Measurements from ENCODE around the gene TRAPPC11.
A peak's percentile ranks its signal among the peaks of the same experiment; 100 is the strongest.
"Not testable (repeated sequence)": the region's sequence is repeated elsewhere in the genome, so short reads cannot be mapped to it uniquely, and the experiment has no call there.

Gene TRAPPC11

DNA sequence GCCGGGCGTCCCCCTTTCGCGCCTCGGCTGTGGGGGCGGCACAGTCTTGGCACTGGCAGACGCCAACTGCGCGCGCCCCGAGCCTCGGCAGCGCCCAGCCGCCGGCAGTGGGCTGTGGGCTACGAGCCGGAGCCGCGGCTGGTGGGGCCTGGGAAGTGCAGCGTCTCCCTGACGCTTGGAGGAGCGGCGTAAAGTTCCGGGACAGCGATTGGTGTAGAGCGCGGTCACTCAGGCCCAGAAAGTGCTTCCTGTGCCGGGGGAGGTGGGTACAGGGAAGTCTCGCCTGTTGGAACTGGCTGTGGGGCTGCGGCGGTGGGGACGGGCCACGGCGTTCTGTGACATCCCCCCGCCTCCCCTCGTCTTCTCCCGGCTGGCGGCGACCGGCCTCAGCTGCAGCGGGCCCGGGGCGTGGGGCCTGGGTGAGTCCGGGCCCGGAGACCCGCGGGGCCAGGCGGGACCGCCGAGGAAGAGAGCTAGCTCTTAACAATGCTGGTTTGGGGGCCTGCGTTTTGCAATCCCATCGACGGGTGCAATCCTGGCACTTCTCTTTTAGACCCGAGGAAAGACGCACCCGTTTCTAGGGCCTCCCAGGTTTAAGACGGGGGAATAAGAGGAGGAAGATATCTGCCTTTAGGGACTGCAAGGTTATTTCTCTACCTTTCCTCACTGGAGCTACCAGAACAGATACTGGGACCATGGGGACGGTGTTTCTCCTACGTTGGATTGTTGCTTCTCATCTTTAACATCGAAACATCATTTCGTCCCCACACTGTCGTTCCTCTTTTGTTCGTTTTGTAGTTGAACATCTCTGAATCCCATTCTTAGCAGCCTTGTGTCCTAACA lies at the start of gene TRAPPC11, which contains the start of gene RWDD4:
TRAPPC11 (plus strand) TSS at position 265 of the 843 bp plus-strand sequence. CDS start 4,575 bp downstream, outside the sequence.
RWDD4 (minus strand) TSS at position 157 of the 843 bp plus-strand sequence. CDS start 233 bp downstream, outside the sequence.
- peak; percentile 78 for DNase-seq

DNA sequence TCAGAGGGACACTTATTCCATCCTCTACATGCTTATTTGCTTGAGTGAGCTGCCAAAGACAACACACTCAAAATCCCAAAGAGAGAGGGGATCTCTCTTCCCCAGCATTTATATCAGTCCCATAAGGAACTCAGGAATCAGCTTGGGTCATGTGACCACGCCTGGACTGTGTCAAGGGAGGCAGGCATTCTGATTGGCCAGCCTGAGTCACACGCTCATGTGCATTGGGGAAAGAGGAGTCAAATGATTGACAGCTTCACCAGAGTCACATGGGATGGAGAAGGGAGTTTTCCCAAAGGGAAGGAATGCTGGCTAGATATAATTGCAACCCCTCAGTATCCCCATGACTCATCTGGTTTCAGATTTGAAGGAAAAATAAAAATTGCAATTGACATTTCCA lies 49.1 kb upstream of the TRAPPC11 start:
- DNase-seq, result no peak

DNA sequence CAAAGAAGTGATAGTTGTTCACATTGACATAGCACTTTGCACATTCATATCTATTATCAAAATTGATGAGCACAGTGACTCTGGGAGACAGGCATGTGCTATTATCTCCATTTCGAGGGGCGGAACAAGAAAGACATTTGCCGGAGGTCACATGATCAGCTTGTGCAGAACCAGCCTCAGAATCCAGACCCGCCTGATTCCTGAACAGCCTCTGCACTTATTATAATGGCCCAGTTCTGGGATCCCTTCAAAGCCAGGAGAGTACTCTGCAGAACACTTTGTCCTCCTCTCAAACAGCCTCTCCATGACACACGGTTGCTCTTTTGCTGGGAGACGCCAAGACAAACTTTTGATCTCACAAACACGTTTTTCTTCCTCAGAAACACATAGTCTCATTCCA lies 48.5 kb upstream of the TRAPPC11 start:
- no peak for DNase-seq

- no peak for DNase-seq
These were observed 47.8 kb upstream of the TRAPPC11 start for GRCh38 chr4:183611210-183611830.

GRCh38 chr4:183612329-183613250 lies 46.5 kb upstream of the TRAPPC11 start:
- no peak for DNase-seq

DNA sequence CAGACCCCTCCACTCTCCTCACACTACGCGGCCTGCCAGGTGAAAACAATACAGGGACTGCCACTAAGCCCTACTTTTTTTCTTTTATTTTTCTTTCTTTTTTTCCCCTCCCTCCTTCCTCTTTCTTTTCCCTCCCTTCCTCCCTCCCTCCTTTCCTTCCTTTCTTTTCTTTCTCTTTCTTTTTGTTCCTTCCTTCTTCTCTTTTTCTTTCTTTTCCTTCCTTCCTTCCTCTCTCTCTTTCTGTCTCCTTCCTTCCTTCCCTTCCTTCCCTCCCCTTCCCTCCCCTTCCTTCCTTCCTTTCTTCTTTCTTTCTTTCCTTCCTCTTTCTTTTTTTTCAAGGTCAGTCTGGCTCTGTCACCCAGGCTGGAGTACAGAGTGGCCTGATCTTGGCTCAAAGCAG lies 42.0 kb upstream of the TRAPPC11 start:
- no peak for DNase-seq

- no peak for DNase-seq
These were observed 40.4 kb upstream of the TRAPPC11 start for GRCh38 chr4:183618681-183619080.

DNA sequence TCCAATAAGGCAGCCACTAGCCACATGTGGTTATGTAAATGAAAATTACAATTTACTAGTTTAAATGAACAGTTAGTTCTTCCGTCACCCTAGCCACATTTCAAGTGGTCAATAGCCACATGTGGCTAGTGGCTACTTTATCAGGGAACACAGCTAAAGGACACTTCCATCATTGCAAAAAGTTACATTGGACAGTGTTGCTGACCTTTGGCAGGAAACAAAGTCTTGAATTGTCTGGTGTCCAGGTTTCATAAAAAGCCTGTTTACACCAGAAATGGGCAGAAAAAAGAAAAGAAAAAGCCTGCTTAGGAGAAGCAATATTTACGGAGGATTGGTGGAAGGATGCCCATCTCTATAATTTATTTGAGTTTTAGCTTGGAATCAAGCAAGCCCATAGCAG lies 38.7 kb upstream of the TRAPPC11 start:
- no peak for DNase-seq

- DNase-seq, result no peak
These were observed 37.2 kb upstream of the TRAPPC11 start for GRCh38 chr4:183621875-183622274.

DNA sequence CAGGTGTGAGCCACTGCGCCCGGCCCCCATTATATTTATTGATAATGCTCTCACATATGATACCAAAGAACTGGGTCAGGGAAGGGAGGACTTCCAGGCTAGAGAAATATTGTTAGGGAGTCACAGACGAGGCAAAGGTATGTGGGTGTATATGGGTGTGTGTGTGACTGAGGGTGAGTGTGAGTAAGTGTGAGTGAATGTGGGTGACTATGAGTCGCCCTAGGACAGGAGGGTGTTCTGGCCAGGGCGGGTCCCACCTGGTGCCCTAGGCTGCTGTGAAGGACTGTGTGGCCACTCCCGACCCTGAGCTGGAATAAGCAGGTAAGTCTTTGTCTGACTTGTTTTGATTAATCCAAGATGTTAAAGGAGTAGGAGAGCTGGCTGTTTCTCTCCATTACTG lies 34.5 kb upstream of the TRAPPC11 start:
- no peak for DNase-seq

DNA sequence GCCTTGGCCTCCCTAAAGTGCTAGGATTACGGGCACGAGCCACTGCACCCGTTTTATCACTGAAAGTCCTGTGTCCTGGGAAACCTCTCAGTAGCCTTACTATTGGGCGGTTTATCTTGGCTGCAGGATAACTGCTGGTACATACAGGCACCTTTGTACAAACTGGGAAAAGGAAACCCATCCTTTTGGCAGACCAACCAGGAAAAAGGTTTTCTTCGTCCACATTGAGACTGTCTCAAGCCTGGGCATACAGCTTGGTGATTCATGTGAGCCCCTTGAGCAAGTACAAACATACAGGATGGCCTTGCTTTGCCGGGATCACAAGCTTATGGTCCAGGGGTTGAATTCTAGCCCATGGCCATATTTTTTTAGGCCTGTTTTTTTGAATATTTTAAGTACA lies 32.9 kb upstream of the TRAPPC11 start:
- DNase-seq, result no peak

DNA sequence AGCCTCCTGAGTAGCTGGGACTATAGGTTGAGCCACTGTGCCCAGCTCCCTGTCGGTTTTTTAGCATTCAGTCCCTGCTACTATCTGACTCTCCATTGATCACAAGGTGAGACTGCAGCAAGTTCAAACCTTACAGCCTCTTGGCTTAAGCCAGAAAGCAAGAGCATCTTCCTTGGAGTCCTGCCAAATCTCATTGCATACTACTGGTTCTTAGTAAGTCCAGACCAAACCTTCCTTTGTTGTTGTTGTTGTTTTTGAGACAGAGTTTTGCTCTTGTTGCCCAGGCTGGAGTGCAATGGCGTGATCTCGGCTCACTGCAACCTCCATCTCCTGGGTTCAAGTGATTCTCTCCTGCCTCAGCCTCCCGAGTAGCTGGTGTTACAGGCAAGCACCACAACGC lies 31.8 kb upstream of the TRAPPC11 start:
- not testable (repeated sequence) for DNase-seq

GRCh38 chr4:183627979-183628588 lies 31.0 kb upstream of the TRAPPC11 start:
- DNase-seq, result no peak

- DNase-seq, result no peak
These were observed 27.4 kb upstream of the TRAPPC11 start for GRCh38 chr4:183631577-183632198.

DNA sequence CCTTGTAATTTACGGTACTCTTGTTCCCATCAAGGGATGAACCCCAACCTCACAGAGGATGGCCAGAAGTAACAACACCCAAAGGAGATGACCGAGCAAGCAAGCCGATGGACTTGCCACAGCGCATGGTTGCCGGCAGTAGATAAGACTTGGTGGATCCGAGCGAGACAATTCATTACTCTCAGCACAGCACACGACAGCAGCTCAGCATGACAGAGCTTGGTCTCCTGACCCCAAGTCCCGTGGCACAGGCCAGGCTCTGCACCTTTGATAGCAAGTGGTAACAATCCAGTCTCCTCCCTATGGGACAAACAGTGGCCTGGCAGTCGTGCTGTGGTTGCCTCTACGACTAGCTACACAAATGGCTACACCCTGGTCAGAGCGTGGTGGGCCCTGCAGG lies 26.4 kb upstream of the TRAPPC11 start:
- DNase-seq, result no peak

DNA sequence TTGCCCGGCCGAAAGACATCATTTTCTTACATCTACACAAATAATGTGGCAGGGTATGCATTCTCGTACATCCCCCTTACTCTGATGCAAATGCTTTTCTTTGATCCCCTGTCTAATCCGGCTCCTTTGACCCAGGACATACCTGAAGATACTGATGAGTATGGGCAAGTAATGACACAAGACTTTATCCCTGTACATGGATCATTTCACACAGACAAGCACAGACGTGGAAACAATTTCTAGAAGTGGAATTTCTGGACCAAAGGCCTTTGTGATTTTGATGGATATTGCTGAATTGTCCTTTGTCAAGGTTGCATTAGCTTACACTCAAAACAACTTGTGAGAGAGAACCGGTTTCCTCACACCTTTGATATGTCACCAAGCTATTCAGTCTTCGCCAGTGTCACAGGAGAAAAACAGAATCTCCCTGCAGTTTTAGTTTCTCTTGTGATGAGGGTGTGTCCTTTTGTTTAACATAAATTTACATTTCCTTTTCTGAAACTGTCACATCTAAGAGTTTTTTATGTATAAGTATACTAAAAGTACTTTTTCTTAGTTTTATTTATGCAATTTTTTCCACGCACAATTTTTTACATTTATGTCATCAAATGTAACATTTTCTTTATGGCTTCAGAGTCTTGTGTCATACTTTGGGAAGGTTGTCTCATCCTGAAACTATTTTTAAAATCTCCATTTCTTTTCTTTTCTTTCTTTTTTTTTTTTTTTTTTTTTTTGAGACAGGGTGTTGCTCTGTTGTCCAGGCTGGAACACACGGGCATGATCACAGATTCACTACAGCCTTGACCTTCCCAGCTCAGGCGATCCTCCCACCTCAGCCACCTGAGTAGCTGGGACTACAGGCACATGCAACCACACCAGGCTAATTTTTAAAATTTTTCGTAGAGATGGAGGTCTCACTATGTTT lies 25.4 kb upstream of the TRAPPC11 start:
- no peak for DNase-seq

DNA sequence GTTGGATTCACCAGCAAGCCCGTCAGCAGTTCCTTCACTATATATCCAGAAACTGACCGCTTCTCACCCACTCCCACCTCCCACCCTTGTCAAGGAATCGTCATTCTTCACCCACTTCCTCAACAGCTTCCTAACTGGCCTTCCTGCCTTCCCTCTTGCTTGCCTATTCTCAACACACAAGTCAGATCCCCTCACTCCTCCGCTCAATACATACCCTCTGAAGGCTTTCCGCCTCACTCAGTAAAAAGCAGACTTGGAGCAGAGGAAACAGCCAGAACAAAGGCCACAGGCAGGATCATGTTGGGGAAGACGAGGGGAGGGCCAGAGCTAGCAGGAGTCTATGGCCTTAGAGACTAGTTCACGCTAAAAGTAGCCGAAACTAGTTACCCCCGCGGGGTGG lies 23.8 kb upstream of the TRAPPC11 start:
- DNase-seq, result no peak

DNA sequence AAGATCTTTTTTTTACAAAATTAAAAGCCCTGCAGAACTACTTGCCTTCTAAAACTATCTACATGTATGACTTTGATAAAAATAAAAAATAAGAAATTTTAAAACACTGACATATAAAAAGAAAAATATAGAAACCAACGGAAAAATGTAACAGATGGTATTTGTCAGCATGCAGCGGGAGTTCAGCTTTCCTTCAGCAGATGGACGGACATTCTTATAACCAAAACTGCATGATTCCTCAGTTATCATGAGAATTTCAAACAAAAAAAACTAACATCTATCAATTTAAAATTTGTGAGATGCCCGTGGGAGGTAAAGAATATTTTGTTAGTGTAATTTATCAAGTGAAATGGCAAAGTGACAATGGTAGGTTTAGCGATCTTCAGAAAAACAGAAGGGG lies 23.4 kb upstream of the TRAPPC11 start:
- no peak for DNase-seq

DNA sequence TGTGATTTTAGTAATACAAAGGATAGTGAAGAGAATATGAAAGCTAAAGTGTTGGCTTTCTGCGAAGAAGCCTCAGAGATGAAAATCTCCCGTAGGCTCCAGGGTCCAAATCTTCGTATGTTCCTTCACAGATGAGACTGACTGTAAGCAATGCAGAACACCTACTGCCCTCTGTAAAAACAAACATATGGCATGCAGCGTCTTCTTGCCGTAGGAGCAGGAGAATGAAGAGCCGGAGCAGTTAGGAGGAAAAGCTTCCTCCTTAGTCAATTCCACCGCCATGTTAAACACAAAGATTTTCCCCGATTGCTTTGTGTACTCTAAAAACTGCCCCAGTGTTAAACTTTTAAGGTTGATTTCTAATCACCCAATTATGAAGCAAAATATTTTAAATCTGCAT lies 22.6 kb upstream of the TRAPPC11 start:
- no peak for DNase-seq

DNA sequence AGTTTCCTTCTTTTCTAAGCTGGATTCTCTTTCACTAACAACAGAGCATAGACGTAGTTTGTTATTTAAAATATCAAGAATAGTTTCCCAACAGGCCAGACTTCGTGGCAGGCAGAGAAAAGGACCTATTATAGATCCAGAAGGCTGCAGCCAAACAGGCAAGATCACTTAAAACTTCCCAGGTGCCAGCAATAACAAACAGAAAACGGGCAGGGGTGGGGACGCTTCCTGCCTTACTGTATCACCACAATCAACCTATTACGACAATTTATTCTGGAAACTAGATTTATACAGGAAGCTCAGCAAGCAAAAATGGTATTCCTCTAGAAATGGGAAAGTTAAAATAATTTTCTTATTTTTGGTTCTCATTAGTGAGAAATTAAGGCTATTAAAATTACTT lies 22.2 kb upstream of the TRAPPC11 start:
- DNase-seq, result no peak

GRCh38 chr4:183637461-183637860 lies 21.6 kb upstream of the TRAPPC11 start:
- DNase-seq, result no peak

Data from NCI-H2107 (cell line).